ENCODE data around the gene MACROD2.

GRCh38 chr20:14947536-14947935, 952.2 kb downstream of the MACROD2 start:
- TF ChIP-seq CTCF (IDR thresholded peaks at IDR 0.05) (no peak), POLR2A (IDR thresholded peaks at IDR 0.05) (no peak)
